ENCODE measurements around the gene GRHL1. TPM values are rescaled to one million over a fixed set of nuclear protein-coding genes. Genes with fewer than 3 reads are reported as not detected.

Gene GRHL1
- total and polyA plus RNA-seq, 2 of the 4 experiments (the other 2 are of a cell fraction), result 0.18 to 0.21 TPM

GRCh38 chr2:10043256-10043905 lies 91.9 kb downstream of the GRHL1 start, which contains the start of gene KLF11:
Gene KLF11, plus strand, starts transcription at chr2:10043550. Its CDS starts 167 bp downstream, at chr2:10043717.
- H3K9me3 ChIP-seq (ENCODE audit: control insufficient read depth, insufficient read depth, low read length), result no peaks in the 10 kb centered on the region
- H4K91ac ChIP-seq (ENCODE audit: insufficient read depth, low read depth, low read length), result peak within 1 kb of the TSS; percentile 68
- H3K4ac ChIP-seq (ENCODE audit: low read depth, low read length), result peak within 1 kb of the TSS; percentile 78
- no peak within 1 kb of the TSS for H4K5ac ChIP-seq (ENCODE audit: low read depth, low read length)
- peaks cover 0 to 6% of the 10 kb centered on the region in 2 experiments; a peak in 1 of 4 replicates for H3K79me1 ChIP-seq (ENCODE audit: low read depth in 1 of 2, low read length in 2 of 2)
- H2BK120ac ChIP-seq (ENCODE audit: low read depth, low read length), result peak within 1 kb of the TSS; percentile 49; the same call in 1 of the 2 replicates
- H4K20me1 ChIP-seq (ENCODE audit: insufficient read depth, low read length), result peaks cover 4% of the 10 kb centered on the region; the same call in 1 of the 2 replicates
- H3K4me3 ChIP-seq (ENCODE audit: insufficient read depth, low read depth, low read length), result peak within 1 kb of the TSS; percentile 62
- CTCF ChIA-PET, result interaction anchor here (0.5 to 1.2 kb wide), 2 partner anchors 59 to 86 kb away, joined by 3 to 5 read pairs; no protein-coding TSS in a partner anchor
- peak within 1 kb of the TSS; percentile 94 for H2AFZ ChIP-seq (replicated peaks; ENCODE audit: low read length, poor library complexity)
- in situ Hi-C loops (cut with MboI; ENCODE audit: low sequenced_read_pairs), result loop anchor here (10.0 kb wide), 1 partner anchor 479 kb away; no protein-coding TSS in a partner anchor
- H3K27ac ChIP-seq (ENCODE audit: insufficient read depth, low read length), result peak within 1 kb of the TSS; percentile 61
- H2BK20ac ChIP-seq (ENCODE audit: low read depth, low read length), result peak within 1 kb of the TSS; percentile 48; the same call in 1 of the 2 replicates
- WGBS, 2 experiments (ENCODE audit: extremely low coverage in 2 of 2, insufficient read length in 1 of 2), result 0% methylated on average over 30 of the region's 104 CpGs; no CpG with 5 or more reads in 1 of the 2 experiments
- ATAC-seq (ENCODE audit: low read depth) (peak; percentile 94), DNase-seq (peak; percentile 81)
- H3K23ac ChIP-seq (ENCODE audit: low read depth, low read length), result peak within 1 kb of the TSS; percentile 6; the same call in 1 of the 2 replicates
- peak within 1 kb of the TSS; percentile 38 to 85; a peak in 2 of 4 replicates for H4K8ac ChIP-seq (ENCODE audit: low read depth in 2 of 2, low read length in 2 of 2)
- H3K27me3 ChIP-seq (ENCODE audit: control insufficient read depth, insufficient read depth, low read length), result no peaks in the 10 kb centered on the region
- no TSS peak for BruUV-seq (replicated peaks)
- peak within 1 kb of the TSS; percentile 38; the same call in 1 of the 2 replicates for H3K56ac ChIP-seq (ENCODE audit: extremely low read depth, insufficient read depth, low read length)
- POLR2A ChIA-PET (ENCODE audit: unreplicated experiment), result no interaction called here
- H2AK5ac ChIP-seq (ENCODE audit: low read depth, low read length), result no peak within 1 kb of the TSS
- peaks cover 4% of the 10 kb centered on the region; the same call in 1 of the 2 replicates for H3K9me1 ChIP-seq (ENCODE audit: insufficient read depth, low read length)
- peak within 1 kb of the TSS; percentile 88 for H2AK9ac ChIP-seq (replicated peaks; ENCODE audit: low read depth, low read length, poor library complexity)
- H3K4me2 ChIP-seq (ENCODE audit: low read depth, low read length), result peak within 1 kb of the TSS; percentile 75
- no peak within 1 kb of the TSS; the same call in 1 of the 2 replicates for H3K18ac ChIP-seq (ENCODE audit: low read depth, low read length)
- peak within 1 kb of the TSS; percentile 78 for H2BK5ac ChIP-seq (ENCODE audit: low read depth, low read length, poor library complexity, severe bottlenecking)
- H3K14ac ChIP-seq (replicated peaks; ENCODE audit: low read depth, low read length), result peak within 1 kb of the TSS; percentile 24
- H2BK15ac ChIP-seq (ENCODE audit: low read depth, low read length), result peak within 1 kb of the TSS; percentile 77; the same call in 1 of the 3 replicates
- dilution Hi-C loops (cut with HindIII; ENCODE audit: low sequenced_read_pairs, unreplicated experiment), result no loop called here
- H3K9ac ChIP-seq (ENCODE audit: low read depth, low read length), result peak within 1 kb of the TSS; percentile 40; the same call in 1 of the 2 replicates
- H3K36me3 ChIP-seq (ENCODE audit: control insufficient read depth, insufficient read depth, low read length), result peaks cover 9% of the 10 kb centered on the region
- peaks cover 2% of the 10 kb centered on the region; the same call in 1 of the 2 replicates for H3K4me1 ChIP-seq (ENCODE audit: control insufficient read depth, insufficient read depth, low read length)
- intact Hi-C loops (cut with micrococcal nuclease), result loop anchor here (2.0 to 10.0 kb wide), 3 partner anchors 59 to 156 kb away; no protein-coding TSS in a partner anchor
- TF ChIP-seq RAD21 (IDR thresholded peaks at IDR 0.05; ENCODE audit: low read length) (no peak), CHD1 (IDR thresholded peaks at IDR 0.05; ENCODE audit: low read depth, low read length) (no peak), RCOR1 (IDR thresholded peaks at IDR 0.05; ENCODE audit: insufficient replicate concordance, low read length) (no peak), FOS (IDR thresholded peaks at IDR 0.05; ENCODE audit: low read depth, low read length) (no peak), POLR2A (IDR thresholded peaks at IDR 0.05; ENCODE audit: low read depth, low read length) (peak; percentile 44; the same call in 1 of the 2 replicates), MAZ (IDR thresholded peaks at IDR 0.05; ENCODE audit: borderline replicate concordance, low read depth, low read length) (peak; percentile 54; the same call in 1 of the 2 replicates), CTCF (conservative IDR thresholded peaks at IDR 0.05; ENCODE audit: low read depth, low read length) (no peak), RFX5 (IDR thresholded peaks at IDR 0.05; ENCODE audit: low read depth, low read length) (no peak), NFE2L2 (IDR thresholded peaks at IDR 0.05; ENCODE audit: low read depth, low read length) (no peak), SMC3 (IDR thresholded peaks at IDR 0.05; ENCODE audit: low read depth, low read length) (no peak), BHLHE40 (IDR thresholded peaks at IDR 0.05; ENCODE audit: low read depth, low read length) (peak; percentile 95), MXI1 (IDR thresholded peaks at IDR 0.05; ENCODE audit: borderline replicate concordance, low read depth, low read length) (0 out of 2 replicates have a peak, but pooled peaks have one; percentile 14), CEBPB (IDR thresholded peaks at IDR 0.05; ENCODE audit: low read depth, low read length) (no peak)
- TF ChIP-seq, protein P1, sequence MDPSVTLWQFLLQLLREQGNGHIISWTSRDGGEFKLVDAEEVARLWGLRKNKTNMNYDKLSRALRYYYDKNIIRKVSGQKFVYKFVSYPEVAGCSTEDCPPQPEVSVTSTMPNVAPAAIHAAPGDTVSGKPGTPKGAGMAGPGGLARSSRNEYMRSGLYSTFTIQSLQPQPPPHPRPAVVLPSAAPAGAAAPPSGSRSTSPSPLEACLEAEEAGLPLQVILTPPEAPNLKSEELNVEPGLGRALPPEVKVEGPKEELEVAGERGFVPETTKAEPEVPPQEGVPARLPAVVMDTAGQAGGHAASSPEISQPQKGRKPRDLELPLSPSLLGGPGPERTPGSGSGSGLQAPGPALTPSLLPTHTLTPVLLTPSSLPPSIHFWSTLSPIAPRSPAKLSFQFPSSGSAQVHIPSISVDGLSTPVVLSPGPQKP (IDR thresholded peaks at IDR 0.05; ENCODE audit: borderline replicate concordance, low read depth, low read length), result no peak

Measured in IMR-90 (cell line).